ENCODE data around the gene PROZ.
"Not testable (repeated sequence)": the region's sequence is repeated elsewhere in the genome, so short reads cannot be mapped to it uniquely, and the experiment has no call there.

Gene PROZ

GRCh38 chr13:113157929-113158747 is at the start of gene PROZ:
PROZ (plus strand) TSS chr13:113158648; CDS start chr13:113158661, 13 bp downstream.
- no peak for DNase-seq (ENCODE audit: low read depth)

GRCh38 chr13:113109151-113110047 is 49.0 kb upstream of the PROZ start:
- DNase-seq (ENCODE audit: low read depth): no peak

GRCh38 chr13:113110048-113110851 is 48.2 kb upstream of the PROZ start:
- DNase-seq (ENCODE audit: low read depth): no peak

- no peak for DNase-seq (ENCODE audit: low read depth)
These were observed 47.6 kb upstream of the PROZ start for GRCh38 chr13:113110852-113111315.

- not testable (repeated sequence) for DNase-seq (ENCODE audit: low read depth)
These were observed 46.6 kb upstream of the PROZ start for GRCh38 chr13:113111821-113112220.

GRCh38 chr13:113112475-113112874 is 46.0 kb upstream of the PROZ start:
- DNase-seq (ENCODE audit: low read depth): not testable (repeated sequence)

- DNase-seq (ENCODE audit: low read depth): no peak
These were observed 45.3 kb upstream of the PROZ start for GRCh38 chr13:113112893-113113845.

- DNase-seq (ENCODE audit: low read depth): no peak
These were observed 44.6 kb upstream of the PROZ start for GRCh38 chr13:113113846-113114271.

- no peak for DNase-seq (ENCODE audit: low read depth)
These were observed 43.7 kb upstream of the PROZ start for GRCh38 chr13:113114511-113115362.

GRCh38 chr13:113115363-113116205 is 42.9 kb upstream of the PROZ start:
- no peak for DNase-seq (ENCODE audit: low read depth)

- no peak for DNase-seq (ENCODE audit: low read depth)
These were observed 42.1 kb upstream of the PROZ start for GRCh38 chr13:113116206-113116800.

GRCh38 chr13:113116871-113117271 is 41.6 kb upstream of the PROZ start:
- no peak for DNase-seq (ENCODE audit: low read depth)

GRCh38 chr13:113117335-113117872 is 41.0 kb upstream of the PROZ start:
- no peak for DNase-seq (ENCODE audit: low read depth)

GRCh38 chr13:113117911-113118260 is 40.6 kb upstream of the PROZ start:
- DNase-seq (ENCODE audit: low read depth): no peak

GRCh38 chr13:113118261-113119021 is 40.0 kb upstream of the PROZ start:
- no peak for DNase-seq (ENCODE audit: low read depth)

- DNase-seq (ENCODE audit: low read depth): no peak
These were observed 39.2 kb upstream of the PROZ start for GRCh38 chr13:113119166-113119821.

GRCh38 chr13:113119822-113120189 is 38.6 kb upstream of the PROZ start:
- no peak for DNase-seq (ENCODE audit: low read depth)

All from CMK (cell line).